Astrocyte of the spinal cord (primary cell): ENCODE measurements around the gene MALT1.

Source experiments
- DNase-seq: peaks from one replicate; pipeline ENCODE4 v3.0.0; 2011; ENCODE audit warnings: low read depth, low spot score
- H3K4me3 ChIP-seq: 2 replicates; pipeline ENCODE4 v1.5.1; 2011; ENCODE audit warnings: low read depth, mild to moderate bottlenecking, low read length, moderate library complexity
- CTCF ChIP-seq: IDR thresholded peaks from 2 replicates; pipeline ENCODE4 v1.5.1; 2012; ENCODE audit warnings: low read depth, mild to moderate bottlenecking, low read length, inconsistent platforms
- in situ Hi-C: cut with HindIII; loops from 2 replicates; pipeline ENCODE4 v1.10.0; 2017; ENCODE audit warnings: low sequenced_read_pairs

The MALT1 gene

GRCh38 chr18:58714821-58715220 lies 43.6 kb downstream of the MALT1 start:
- TF ChIP-seq CTCF: no peak
- in situ Hi-C loops: no loop called here
- no peak for DNase-seq
- H3K4me3 ChIP-seq: no peak overlapping the region

GRCh38 chr18:58715540-58715939 lies 44.3 kb downstream of the MALT1 start:
- in situ Hi-C loops: no loop called here
- TF ChIP-seq CTCF: no peak
- DNase-seq: no peak
- H3K4me3 ChIP-seq: no peak overlapping the region

- no peak for DNase-seq
- TF ChIP-seq CTCF: no peak
- in situ Hi-C loops: no loop called here
- H3K4me3 ChIP-seq: no peak overlapping the region
These were observed 44.9 kb downstream of the MALT1 start for GRCh38 chr18:58716060-58716756.

- H3K4me3 ChIP-seq: no peak overlapping the region
- no peak for DNase-seq
- no peak for TF ChIP-seq CTCF
- in situ Hi-C loops: no loop called here
These were observed 50.4 kb downstream of the MALT1 start for GRCh38 chr18:58721566-58722239.

GRCh38 chr18:58723810-58724602 lies 52.7 kb downstream of the MALT1 start:
- TF ChIP-seq CTCF: no peak
- in situ Hi-C loops: no loop called here
- no peak overlapping the region for H3K4me3 ChIP-seq
- DNase-seq: no peak

- in situ Hi-C loops: no loop called here
These were observed 55.4 kb downstream of the MALT1 start for GRCh38 chr18:58726671-58727070.

More at GRCh38 chr18:58726671-58727070, 55.4 kb downstream of the MALT1 start:
- no peak overlapping the region for H3K4me3 ChIP-seq
- DNase-seq: no peak
- TF ChIP-seq CTCF: no peak
